Sigmoid colon (tissue), 7 donors: ENCODE measurements around the gene LHFPL5. TPM values are rescaled to one million over a fixed set of nuclear protein-coding genes. Genes with fewer than 3 reads are reported as not detected.

Source experiments
- DNase-seq: peaks from one replicate; pipeline ENCODE4 v3.0.0-alpha.2; 2019
- H3K27ac ChIP-seq, 4 donors: fragments of 200-600 bp; sonication (generic); one replicate each; pipeline ENCODE4 v1.5.1; 2016 to 2019; ENCODE audit warnings: mild to moderate bottlenecking in 1 of 4
- H3K27me3 ChIP-seq, 3 donors: fragments of 200-600 bp; sonication (generic); one replicate each; pipeline ENCODE4 v1.5.1; 2019; ENCODE audit warnings: mild to moderate bottlenecking in 1 of 3
- H3K36me3 ChIP-seq, 4 donors: fragments of 200-600 bp; sonication (generic); one replicate each; pipeline ENCODE4 v1.5.1; 2016 to 2019
- H3K4me1 ChIP-seq, 4 donors: fragments of 200-600 bp; sonication (generic); one replicate each; pipeline ENCODE4 v1.5.1; 2017 to 2019
- H3K4me3 ChIP-seq, 4 donors: fragments of 200-600 bp; sonication (generic); one replicate each; pipeline ENCODE4 v1.5.1; 2017 to 2019; ENCODE audit warnings: mild to moderate bottlenecking in 2 of 4, moderate library complexity in 1 of 4
- H3K9me3 ChIP-seq, 4 donors: fragments of 200-600 bp in 3 of 4; sonication (generic) in 3 of 4; one replicate each; pipeline versions ENCODE4 v1.5.1 to v1.6.1; 2013 to 2019
- EP300 ChIP-seq, 4 donors: sonication (generic); formaldehyde crosslinking; IDR thresholded peaks; one replicate each; pipeline ENCODE4 v1.6.1; 2017; ENCODE audit warnings: antibody characterized with exemption in 4 of 4
- POLR2A ChIP-seq, 2 donors: fragments of 450-650 bp; IDR thresholded peaks; one replicate each; pipeline ENCODE4 v1.6.1; 2016; ENCODE audit warnings: antibody characterized with exemption in 2 of 2, mild to moderate bottlenecking in 2 of 2, moderate library complexity in 2 of 2
- POLR2AphosphoS5 ChIP-seq, 4 donors: sonication (generic); formaldehyde crosslinking; IDR thresholded peaks; one replicate each; pipeline ENCODE4 v1.6.1; 2017; ENCODE audit warnings: antibody characterized with exemption in 4 of 4
- WGBS, 2 donors: extraction: QIAGEN DNeasy Blood & Tissue Kit; methylation state at CpG; one replicate each; pipeline ENCODE4 v1.1.7; 2013; 5-methylcytosine and 5-hydroxymethylcytosine counted together
- intact Hi-C: fragments of 100-400 bp; cut with DNase I; formaldehyde crosslinking; loops from one replicate; pipeline ENCODE4 v1.15.1; 2023
- polyA plus RNA-seq, 3 donors: library from polyadenylated mRNA; stranded (reverse); fragments of 200-250 nt; gene quantifications; one replicate each; pipeline ENCODE4 v1.2.3, GENCODE V29; 2013
- total RNA-seq, 4 donors: library from RNA; depleted of rRNA; stranded (reverse); fragments of >200 nt; gene quantifications; one replicate each; pipeline ENCODE4 v1.1.0, GENCODE V29; 2016
- TF ChIP-seq, protein P1 (sequence below), 4 experiments: fragments of 450-650 bp in 3 of 4; fragments of 200-600 bp in 1 of 4; IDR thresholded peaks; one replicate each; pipeline ENCODE4 v1.5.1; 2016 to 2019; ENCODE audit warnings: antibody characterized with exemption in 4 of 4, mild to moderate bottlenecking in 3 of 4, moderate library complexity in 2 of 4
- donor health status: healthy with polysubstance abuse.
- donor health status: Bipolar disorder and iron deficiency.
- donor health status: healthy.

The LHFPL5 gene
- total and polyA plus RNA-seq, 7 donors: 0.12 to 0.46 (median 0.27) TPM; not detected in 4

GRCh38 chr6:35776364-35777215 lies 28.6 kb upstream of the LHFPL5 start, which contains the start of gene CLPSL2:
CLPSL2 (plus strand) TSS chr6:35776598; CDS start chr6:35776619, 21 bp downstream.
- TF ChIP-seq, protein P1, sequence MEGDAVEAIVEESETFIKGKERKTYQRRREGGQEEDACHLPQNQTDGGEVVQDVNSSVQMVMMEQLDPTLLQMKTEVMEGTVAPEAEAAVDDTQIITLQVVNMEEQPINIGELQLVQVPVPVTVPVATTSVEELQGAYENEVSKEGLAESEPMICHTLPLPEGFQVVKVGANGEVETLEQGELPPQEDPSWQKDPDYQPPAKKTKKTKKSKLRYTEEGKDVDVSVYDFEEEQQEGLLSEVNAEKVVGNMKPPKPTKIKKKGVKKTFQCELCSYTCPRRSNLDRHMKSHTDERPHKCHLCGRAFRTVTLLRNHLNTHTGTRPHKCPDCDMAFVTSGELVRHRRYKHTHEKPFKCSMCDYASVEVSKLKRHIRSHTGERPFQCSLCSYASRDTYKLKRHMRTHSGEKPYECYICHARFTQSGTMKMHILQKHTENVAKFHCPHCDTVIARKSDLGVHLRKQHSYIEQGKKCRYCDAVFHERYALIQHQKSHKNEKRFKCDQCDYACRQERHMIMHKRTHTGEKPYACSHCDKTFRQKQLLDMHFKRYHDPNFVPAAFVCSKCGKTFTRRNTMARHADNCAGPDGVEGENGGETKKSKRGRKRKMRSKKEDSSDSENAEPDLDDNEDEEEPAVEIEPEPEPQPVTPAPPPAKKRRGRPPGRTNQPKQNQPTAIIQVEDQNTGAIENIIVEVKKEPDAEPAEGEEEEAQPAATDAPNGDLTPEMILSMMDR (IDR thresholded peaks at IDR 0.05): no peak
- TF ChIP-seq POLR2A (IDR thresholded peaks at IDR 0.05) (no peak), EP300 (IDR thresholded peaks at IDR 0.05) (no peak), POLR2AphosphoS5 (IDR thresholded peaks at IDR 0.05) (no peak)
- DNase-seq: no peak
- no peaks in the 10 kb centered on the region for H3K9me3 ChIP-seq
- peak within 1 kb of the TSS in 3 of 4 donors; percentile 24 to 45 (median 45) for H3K4me3 ChIP-seq
- intact Hi-C loops: no loop called here
- no peak within 1 kb of the TSS for H3K27ac ChIP-seq
- H3K27me3 ChIP-seq: peaks cover 14 to 52% (median 19%) of the 10 kb centered on the region in 3 donors
- peaks cover 0 to 12% (median 6%) of the 10 kb centered on the region in 4 donors for H3K4me1 ChIP-seq
- H3K36me3 ChIP-seq: no peaks in the 10 kb centered on the region
- 3 to 4% methylated on average over 56 of the region's 56 CpGs for WGBS, 2 donors

DNA sequence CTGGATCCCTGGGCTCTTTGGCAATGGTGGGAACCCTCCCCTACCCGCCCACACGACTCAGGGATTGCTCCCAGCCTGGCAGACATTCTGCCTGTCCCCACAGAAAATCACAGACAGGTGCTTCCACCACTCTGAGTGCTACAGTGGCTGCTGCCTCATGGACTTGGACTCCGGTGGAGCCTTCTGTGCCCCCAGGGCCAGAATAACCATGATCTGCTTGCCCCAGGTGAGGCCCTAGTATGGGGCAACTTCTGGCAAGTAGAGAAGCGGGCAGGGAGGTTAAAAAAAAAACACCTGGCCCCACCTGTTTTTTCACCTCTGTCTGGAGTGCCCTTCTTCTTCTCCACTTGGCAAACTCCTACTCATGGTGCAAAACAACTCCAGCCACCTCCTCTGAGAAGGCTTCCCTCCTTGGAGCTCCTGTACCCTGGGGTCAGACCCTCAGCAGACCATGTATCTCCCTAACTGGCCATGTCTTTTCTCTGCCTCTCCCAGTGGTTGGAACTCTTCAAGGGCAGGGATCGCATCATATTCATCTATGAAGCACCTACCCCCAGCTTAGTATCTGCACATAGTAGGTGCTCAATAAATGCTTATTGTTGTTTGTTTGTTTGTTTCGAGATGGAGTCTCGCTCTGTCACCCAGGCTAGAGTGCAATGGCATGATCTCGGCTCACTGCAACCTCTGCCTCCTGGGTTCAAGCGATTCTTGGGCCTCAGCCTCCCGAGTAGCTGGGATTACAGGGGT lies 27.6 kb upstream of the LHFPL5 start:
- H3K27ac ChIP-seq: no peak overlapping the region
- TF ChIP-seq POLR2A (IDR thresholded peaks at IDR 0.05): no peak
- TF ChIP-seq EP300 (IDR thresholded peaks at IDR 0.05): no peak
- no peak for TF ChIP-seq POLR2AphosphoS5 (IDR thresholded peaks at IDR 0.05)
- TF ChIP-seq, protein P1 (IDR thresholded peaks at IDR 0.05): no peak
- no peak for DNase-seq
- intact Hi-C loops: no loop called here
- H3K4me1 ChIP-seq: peaks cover 0 to 12% (median 6%) of the 10 kb centered on the region in 4 donors
- no peaks in the 10 kb centered on the region for H3K36me3 ChIP-seq
- H3K9me3 ChIP-seq: no peaks in the 10 kb centered on the region
- 81 to 86% methylated on average over 10 of the region's 10 CpGs for WGBS, 2 donors
- peaks cover 14 to 54% (median 19%) of the 10 kb centered on the region in 3 donors for H3K27me3 ChIP-seq
- no peak overlapping the region for H3K4me3 ChIP-seq

DNA sequence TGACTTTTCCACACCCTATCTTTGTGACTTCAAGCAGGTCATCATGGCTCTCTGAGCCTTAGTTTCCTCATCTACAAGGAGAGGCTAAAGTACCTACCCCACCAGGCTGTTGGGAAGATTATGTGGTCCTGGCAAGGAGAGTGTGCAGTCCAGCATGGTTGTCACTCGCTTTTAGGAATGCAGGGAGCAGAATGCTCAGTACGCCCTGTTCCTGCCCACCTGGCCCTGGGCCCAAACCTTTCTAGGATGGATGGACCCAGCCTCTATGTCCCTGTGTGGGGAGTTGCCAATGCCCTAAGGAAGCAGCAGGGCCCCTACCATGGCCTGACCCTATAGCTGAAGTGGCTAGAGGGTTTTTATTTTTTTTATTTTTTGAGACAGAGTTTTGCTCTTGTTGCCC lies 26.7 kb upstream of the LHFPL5 start:
- intact Hi-C loops: no loop called here
- Histone ChIP-seq H3K4me3 (no peak overlapping the region), H3K36me3 (no peaks in the 10 kb centered on the region), H3K9me3 (no peaks in the 10 kb centered on the region), H3K27ac (no peak overlapping the region), H3K4me1 (peaks cover 0 to 12% (median 6%) of the 10 kb centered on the region in 4 donors), H3K27me3 (peaks cover 14 to 60% (median 19%) of the 10 kb centered on the region in 3 donors)
- 90% methylated on average over 2 of the region's 2 CpGs for WGBS, 2 donors
- TF ChIP-seq POLR2A (IDR thresholded peaks at IDR 0.05) (no peak), EP300 (IDR thresholded peaks at IDR 0.05) (no peak), POLR2AphosphoS5 (IDR thresholded peaks at IDR 0.05) (no peak)
- TF ChIP-seq, protein P1 (IDR thresholded peaks at IDR 0.05): no peak
- no peak for DNase-seq

DNA sequence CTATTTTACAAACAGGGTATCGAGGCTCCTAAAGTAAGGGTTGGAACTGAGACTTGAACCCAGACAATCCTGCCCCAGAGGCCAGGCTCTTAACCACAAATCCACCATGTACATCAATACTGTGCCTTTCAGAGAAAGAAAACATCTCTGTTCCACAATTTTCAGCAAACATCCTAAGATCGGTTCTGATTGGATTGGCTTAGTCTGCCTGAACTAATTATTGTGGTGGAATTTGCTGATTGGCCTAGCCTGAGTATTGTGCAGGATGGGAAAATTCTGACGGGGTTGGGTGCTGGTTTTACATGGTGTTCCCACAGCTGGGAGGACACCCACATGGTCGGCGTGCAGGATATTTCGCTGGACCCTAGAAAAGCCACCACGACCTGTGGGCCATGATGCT lies 24.4 kb upstream of the LHFPL5 start, which contains the start of gene CLPSL1:
Gene CLPSL1 (plus strand): TSS at position 301 of the 400 bp plus-strand sequence. CDS start 92 bp downstream, at position 393.
- Histone ChIP-seq H3K9me3 (no peaks in the 10 kb centered on the region), H3K4me3 (no peak within 1 kb of the TSS), H3K27ac (no peak within 1 kb of the TSS), H3K27me3 (peaks cover 13 to 42% (median 22%) of the 10 kb centered on the region in 3 donors), H3K4me1 (peaks cover 0 to 12% (median 6%) of the 10 kb centered on the region in 4 donors), H3K36me3 (no peaks in the 10 kb centered on the region)
- no peak for TF ChIP-seq POLR2AphosphoS5 (IDR thresholded peaks at IDR 0.05)
- TF ChIP-seq, protein P1 (IDR thresholded peaks at IDR 0.05): no peak
- no peak for TF ChIP-seq POLR2A (IDR thresholded peaks at IDR 0.05)
- no peak for TF ChIP-seq EP300 (IDR thresholded peaks at IDR 0.05)
- DNase-seq: no peak
- WGBS, 2 donors: 83 to 85% methylated on average over 7 of the region's 7 CpGs
- intact Hi-C loops: no loop called here
